HFFc6 (cell line): ENCODE measurements around the gene ASTN2. TPM values are rescaled to one million over a fixed set of nuclear protein-coding genes. Genes with fewer than 3 reads are reported as not detected.

ENCODE experiments used
- DNase-seq: peaks from one replicate; pipeline ENCODE4 v3.0.0-alpha.2; 2018
- H3K27ac Mint-ChIP-seq: 2 replicates; pipeline ENCODE4 v1.8.0; 2020; ENCODE audit warnings: mild to moderate bottlenecking, mixed read lengths
- H3K27me3 Mint-ChIP-seq: 2 replicates; pipeline ENCODE4 v1.8.0; 2021; ENCODE audit warnings: mild to moderate bottlenecking, moderate library complexity, mixed read lengths; ENCODE audit not compliant: insufficient read depth
- H3K36me3 Mint-ChIP-seq: 2 replicates; pipeline ENCODE4 v1.8.0; 2021; ENCODE audit warnings: low read depth, mixed read lengths
- H3K4me1 Mint-ChIP-seq: 2 replicates; pipeline ENCODE4 v1.8.0; 2020; ENCODE audit warnings: low read depth, mixed read lengths
- H3K4me3 Mint-ChIP-seq: 2 replicates; pipeline ENCODE4 v1.8.0; 2020; ENCODE audit warnings: mild to moderate bottlenecking, moderate library complexity, mixed read lengths
- H3K9me3 Mint-ChIP-seq: 2 replicates; pipeline ENCODE4 v1.8.0; 2020; ENCODE audit warnings: mild to moderate bottlenecking, mixed read lengths
- CTCF ChIP-seq: fragments of 200-600 bp; sonication (generic); IDR thresholded peaks from 2 replicates; pipeline ENCODE4 v1.5.0; 2021; ENCODE audit warnings: antibody characterized with exemption, mild to moderate bottlenecking
- total RNA-seq, 6 experiments: library from RNA; stranded (reverse); fragmentation: NEBNext Ultra II Directional; extraction: Animal tissue kit (Norgen Biotek cat#: 25700); gene quantifications; 2 replicates in 1 of 6; 3 replicates in 5 of 6; pipeline ENCODE4 v1.2.3, GENCODE V29; 2021

ASTN2 gene
- total RNA-seq, 6 experiments from 2014 or later, result 7.3 to 9.7 (median 8.3) TPM

DNA sequence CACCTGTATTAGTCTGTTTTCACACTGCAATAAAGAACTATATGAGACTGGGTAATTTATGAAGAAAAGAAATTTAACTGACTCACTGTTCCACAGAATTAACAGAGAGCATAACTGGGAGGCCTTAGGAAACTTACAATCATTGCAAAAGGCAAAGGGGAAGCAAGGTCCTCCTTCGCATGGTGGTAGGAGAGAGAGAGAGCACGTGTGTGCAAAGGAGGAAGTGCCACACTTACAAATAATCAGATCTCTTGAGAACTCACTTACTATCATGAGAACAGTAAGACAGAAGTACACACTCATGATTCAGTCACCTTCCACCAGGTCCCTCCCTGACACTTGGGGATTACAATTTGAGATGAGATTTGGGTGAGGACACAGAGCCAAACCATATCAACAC lies 469.0 kb downstream of the ASTN2 start:
- Mint-ChIP-seq H3K4me1 (peaks cover 9% of the 10 kb centered on the region; the same call in 1 of the 2 replicates), H3K36me3 (no peaks in the 10 kb centered on the region), H3K27ac (no peak overlapping the region), H3K27me3 (peaks cover 6% of the 10 kb centered on the region), H3K4me3 (no peak overlapping the region), H3K9me3 (peaks cover 8% of the 10 kb centered on the region; the same call in 1 of the 2 replicates)
- no peak for TF ChIP-seq CTCF
- no peak for DNase-seq

DNA sequence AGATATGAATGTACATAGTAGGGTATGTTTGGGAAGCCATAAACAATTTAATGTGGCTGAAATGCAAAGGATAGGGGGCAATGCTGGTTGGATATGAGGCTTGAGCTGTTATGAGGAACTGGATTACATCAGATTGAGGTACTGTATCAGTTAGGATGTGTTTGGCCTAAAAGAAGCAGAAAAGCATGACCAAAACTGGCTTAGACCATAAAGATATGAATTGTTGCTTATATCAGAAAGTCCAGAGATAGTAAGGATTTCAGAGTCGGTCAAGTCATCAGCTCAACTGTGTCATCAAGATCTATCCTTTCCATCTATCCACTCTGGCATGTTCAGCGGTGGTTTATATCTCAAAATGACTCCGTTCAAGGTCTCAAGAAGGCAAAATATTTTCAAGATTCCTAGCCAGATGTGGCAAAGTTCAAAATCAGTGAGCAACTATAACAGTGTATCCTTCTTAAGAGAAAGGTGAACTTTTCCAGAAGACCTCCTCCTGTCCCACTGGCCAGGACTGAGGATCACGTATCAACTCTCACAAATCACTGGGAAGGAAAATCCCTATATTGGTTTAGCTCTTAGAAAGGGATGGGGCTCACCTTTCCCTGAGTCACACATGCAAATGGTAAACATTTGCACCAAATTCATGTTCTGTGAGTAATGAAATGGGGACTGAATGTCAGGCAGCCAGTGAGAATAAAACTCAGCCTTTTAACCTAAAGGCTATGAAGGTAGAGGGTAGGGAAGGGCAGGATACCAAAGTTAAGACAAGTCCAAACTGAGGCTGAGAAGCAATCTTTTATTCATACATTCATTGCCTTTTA lies 469.9 kb downstream of the ASTN2 start:
- DNase-seq, result no peak
- Mint-ChIP-seq H3K36me3 (no peaks in the 10 kb centered on the region), H3K4me1 (peaks cover under 1% of the 10 kb centered on the region; the same call in 1 of the 2 replicates), H3K27me3 (peaks cover 3% of the 10 kb centered on the region; the same call in 1 of the 2 replicates), H3K9me3 (peaks cover 8% of the 10 kb centered on the region; the same call in 1 of the 2 replicates), H3K27ac (no peak overlapping the region), H3K4me3 (no peak overlapping the region)
- TF ChIP-seq CTCF, result no peak

- Mint-ChIP-seq H3K27ac (no peak overlapping the region), H3K4me3 (no peak overlapping the region), H3K27me3 (peaks cover 3% of the 10 kb centered on the region; the same call in 1 of the 2 replicates), H3K36me3 (no peaks in the 10 kb centered on the region), H3K4me1 (no peaks in the 10 kb centered on the region; the same call in 1 of the 2 replicates), H3K9me3 (peaks cover 4% of the 10 kb centered on the region; the same call in 1 of the 2 replicates)
- DNase-seq, result no peak
- no peak for TF ChIP-seq CTCF
Measured at GRCh38 chr9:116943970-116944369, 470.9 kb downstream of the ASTN2 start.

GRCh38 chr9:116942593-116943061 lies 472.2 kb downstream of the ASTN2 start:
- no peaks in the 10 kb centered on the region; the same call in 1 of the 2 replicates for H3K4me1 Mint-ChIP-seq
- TF ChIP-seq CTCF, result no peak
- no peaks in the 10 kb centered on the region for H3K36me3 Mint-ChIP-seq
- no peaks in the 10 kb centered on the region; the same call in 1 of the 2 replicates for H3K9me3 Mint-ChIP-seq
- no peak overlapping the region for H3K27ac Mint-ChIP-seq
- DNase-seq, result no peak
- peaks cover 3% of the 10 kb centered on the region; the same call in 1 of the 2 replicates for H3K27me3 Mint-ChIP-seq
- no peak overlapping the region for H3K4me3 Mint-ChIP-seq

DNA sequence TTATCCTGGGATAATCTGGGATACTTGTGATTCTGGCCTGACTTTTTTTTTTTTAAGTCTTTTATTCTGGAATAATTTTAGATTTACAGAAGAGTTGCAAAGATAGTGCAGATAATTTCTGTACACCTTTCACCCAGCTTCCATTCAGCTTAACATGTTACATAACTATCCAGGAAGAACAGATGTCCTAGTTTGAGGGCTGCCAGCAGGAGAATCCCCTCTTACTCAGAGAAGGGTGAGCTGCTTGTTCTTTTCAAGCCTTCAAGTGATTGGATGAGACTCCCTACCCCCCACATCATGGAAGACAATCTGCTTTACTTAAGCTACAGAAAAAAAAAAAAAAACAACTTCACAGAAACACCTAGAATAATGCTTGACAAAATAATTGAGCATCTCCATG lies 473.6 kb downstream of the ASTN2 start:
- Mint-ChIP-seq H3K9me3 (no peaks in the 10 kb centered on the region; the same call in 1 of the 2 replicates), H3K27ac (no peak overlapping the region), H3K4me3 (no peak overlapping the region), H3K4me1 (peaks cover 6% of the 10 kb centered on the region; the same call in 1 of the 2 replicates), H3K36me3 (no peaks in the 10 kb centered on the region), H3K27me3 (peaks cover 3% of the 10 kb centered on the region; the same call in 1 of the 2 replicates)
- TF ChIP-seq CTCF, result no peak
- no peak for DNase-seq
